Measurements from ENCODE around the gene MYH9.
"Not testable (repeated sequence)": the region's sequence is repeated elsewhere in the genome, so short reads cannot be mapped to it uniquely, and the experiment has no call there.

The MYH9 gene

GRCh38 chr22:36289948-36290371 is 97.8 kb downstream of the MYH9 start:
- not testable (repeated sequence) for DNase-seq

GRCh38 chr22:36289406-36289870 is 98.3 kb downstream of the MYH9 start:
- no peak for DNase-seq

GRCh38 chr22:36288571-36289405 is 99.0 kb downstream of the MYH9 start:
- DNase-seq, result no peak

GRCh38 chr22:36287881-36288515 is 99.8 kb downstream of the MYH9 start:
- DNase-seq, result no peak

GRCh38 chr22:36286096-36286957 is 101.4 kb downstream of the MYH9 start:
- DNase-seq, result peak; percentile 79

- DNase-seq, result no peak
Observed at GRCh38 chr22:36285545-36285944, 102.2 kb downstream of the MYH9 start.

GRCh38 chr22:36285017-36285416 is 102.8 kb downstream of the MYH9 start:
- no peak for DNase-seq

- DNase-seq, result no peak
Observed at GRCh38 chr22:36284171-36284571, 103.6 kb downstream of the MYH9 start.

- no peak for DNase-seq
Observed at GRCh38 chr22:36282328-36282831, 105.4 kb downstream of the MYH9 start.

- no peak for DNase-seq
Observed at GRCh38 chr22:36281781-36282327, 105.9 kb downstream of the MYH9 start.

GRCh38 chr22:36280379-36280778 is 107.4 kb downstream of the MYH9 start:
- DNase-seq, result no peak

GRCh38 chr22:36279219-36279666 is 108.5 kb downstream of the MYH9 start:
- DNase-seq, result no peak

- peak; percentile 77 for DNase-seq
Observed at GRCh38 chr22:36277482-36278291, 110.1 kb downstream of the MYH9 start.

- DNase-seq, result no peak
Observed at GRCh38 chr22:36274531-36274930, 113.2 kb downstream of the MYH9 start.

- DNase-seq, result not testable (repeated sequence)
Observed at GRCh38 chr22:36271951-36272350, 115.8 kb downstream of the MYH9 start.

GRCh38 chr22:36271231-36271630 is 116.5 kb downstream of the MYH9 start:
- DNase-seq, result not testable (repeated sequence)

- no peak for DNase-seq
Observed at GRCh38 chr22:36267896-36268485, 119.8 kb downstream of the MYH9 start.

GRCh38 chr22:36267058-36267457 is 120.7 kb downstream of the MYH9 start:
- DNase-seq, result no peak

GRCh38 chr22:36263886-36264664 is 123.7 kb downstream of the MYH9 start:
- DNase-seq, result not testable (repeated sequence)

- not testable (repeated sequence) for DNase-seq
Observed at GRCh38 chr22:36263216-36263673, 124.5 kb downstream of the MYH9 start.
